ENCODE data around the gene KIF12. TPM values are rescaled to one million over a fixed set of nuclear protein-coding genes. Genes with fewer than 3 reads are reported as not detected.

KIF12 gene
- total and polyA plus RNA-seq, 2 donors (not counting 1 experiment from before 2014, with no cell fraction given): not detected

- Histone ChIP-seq H3K4me3 (ENCODE audit: control extremely low read depth in 1 of 5, extremely low read depth in 1 of 5, insufficient read depth in 1 of 5, low read depth in 2 of 5, low read length in 4 of 5) (no peak overlapping the region), H4K20me1 (ENCODE audit: control insufficient read depth, insufficient read depth, low read length, poor library complexity, severe bottlenecking) (no peaks in the 10 kb centered on the region), H3K9ac (ENCODE audit: low read length) (no peak overlapping the region), H3K36me3 (replicated peaks in 1 of 2; ENCODE audit: control extremely low read depth in 1 of 2, control insufficient read depth in 1 of 2, extremely low read depth in 1 of 2, insufficient read depth in 2 of 2, low read length in 1 of 2) (no peaks in the 10 kb centered on the region), H3K27ac (ENCODE audit: low read length in 2 of 2) (no peak overlapping the region), H3K27me3 (replicated peaks in 1 of 4; ENCODE audit: control extremely low read depth in 1 of 4, control insufficient read depth in 3 of 4, insufficient read depth in 4 of 4, low read length in 3 of 4) (peaks cover 0 to 9% (median 0%) of the 10 kb centered on the region in 4 experiments), H3K4me1 (ENCODE audit: control insufficient read depth in 2 of 2, insufficient read depth in 2 of 2, low read length in 2 of 2) (no peaks in the 10 kb centered on the region), H3K4me2 (replicated peaks; ENCODE audit: low read depth, low read length, poor library complexity, severe bottlenecking) (no peak overlapping the region), H3K9me3 (ENCODE audit: control extremely low read depth in 1 of 3, control insufficient read depth in 2 of 3, insufficient read depth in 1 of 3, low read length in 2 of 3) (peaks cover 0 to 3% (median 0%) of the 10 kb centered on the region in 3 donors), H2AFZ (ENCODE audit: insufficient read depth, low read depth, low read length, poor library complexity, severe bottlenecking) (no peak overlapping the region), H3K79me2 (ENCODE audit: control insufficient read depth, insufficient read depth, low read length) (no peaks in the 10 kb centered on the region)
- Mint-ChIP-seq H3K9me3 (ENCODE audit: insufficient read depth) (no peaks in the 10 kb centered on the region), H3K4me3 (no peak overlapping the region), H3K27me3 (peaks cover 37% of the 10 kb centered on the region), H3K27ac (no peak overlapping the region), H3K4me1 (no peaks in the 10 kb centered on the region)
- ATAC-seq (ENCODE audit: low read depth) (no peak), DNase-seq (no peak)
- TF ChIP-seq EZH2 (IDR thresholded peaks at IDR 0.05; ENCODE audit: borderline replicate concordance, insufficient read depth, low read depth, low read length, poor library complexity, severe bottlenecking): no peak
- TF ChIP-seq, protein P1, sequence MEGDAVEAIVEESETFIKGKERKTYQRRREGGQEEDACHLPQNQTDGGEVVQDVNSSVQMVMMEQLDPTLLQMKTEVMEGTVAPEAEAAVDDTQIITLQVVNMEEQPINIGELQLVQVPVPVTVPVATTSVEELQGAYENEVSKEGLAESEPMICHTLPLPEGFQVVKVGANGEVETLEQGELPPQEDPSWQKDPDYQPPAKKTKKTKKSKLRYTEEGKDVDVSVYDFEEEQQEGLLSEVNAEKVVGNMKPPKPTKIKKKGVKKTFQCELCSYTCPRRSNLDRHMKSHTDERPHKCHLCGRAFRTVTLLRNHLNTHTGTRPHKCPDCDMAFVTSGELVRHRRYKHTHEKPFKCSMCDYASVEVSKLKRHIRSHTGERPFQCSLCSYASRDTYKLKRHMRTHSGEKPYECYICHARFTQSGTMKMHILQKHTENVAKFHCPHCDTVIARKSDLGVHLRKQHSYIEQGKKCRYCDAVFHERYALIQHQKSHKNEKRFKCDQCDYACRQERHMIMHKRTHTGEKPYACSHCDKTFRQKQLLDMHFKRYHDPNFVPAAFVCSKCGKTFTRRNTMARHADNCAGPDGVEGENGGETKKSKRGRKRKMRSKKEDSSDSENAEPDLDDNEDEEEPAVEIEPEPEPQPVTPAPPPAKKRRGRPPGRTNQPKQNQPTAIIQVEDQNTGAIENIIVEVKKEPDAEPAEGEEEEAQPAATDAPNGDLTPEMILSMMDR (IDR thresholded peaks at IDR 0.05): no peak
- intact Hi-C loops (cut with micrococcal nuclease): no loop called here
- ChIA-PET CTCF (interaction anchor here (1.3 kb wide), 1 partner anchor 30 kb away, joined by 3 read pairs; no protein-coding TSS in a partner anchor), POLR2A (no interaction called here)
- WGBS (ENCODE audit: insufficient coverage): 67% methylated on average over 1 of the region's 1 CpG
Observed at GRCh38 chr9:114112325-114112724, 13.2 kb upstream of the KIF12 start.

DNA sequence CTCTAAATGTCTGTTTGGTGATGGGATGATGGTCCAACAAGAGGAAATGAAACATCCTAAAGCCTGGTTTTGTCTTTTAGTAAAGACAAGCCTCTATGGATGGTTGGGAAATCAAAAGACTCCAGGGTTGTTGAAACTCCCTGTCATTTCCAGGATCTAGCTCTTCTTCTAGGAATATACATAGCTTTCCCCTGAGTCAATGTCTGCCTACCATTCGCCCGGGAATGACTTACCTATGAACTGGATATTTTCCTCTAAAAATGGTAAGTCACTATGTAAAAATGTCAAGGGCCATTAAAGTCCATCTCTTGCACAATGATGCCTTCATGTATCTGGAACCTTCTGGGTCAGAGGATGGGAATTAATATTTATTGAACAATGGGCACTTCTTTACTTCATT, 11.1 kb upstream of the KIF12 start:
- no peaks in the 10 kb centered on the region for H3K4me1 Mint-ChIP-seq
- Histone ChIP-seq H3K4me3 (ENCODE audit: control extremely low read depth in 1 of 5, extremely low read depth in 1 of 5, insufficient read depth in 1 of 5, low read depth in 2 of 5, low read length in 4 of 5) (no peak overlapping the region), H3K4me1 (ENCODE audit: control insufficient read depth in 2 of 2, insufficient read depth in 2 of 2, low read length in 2 of 2) (no peaks in the 10 kb centered on the region), H4K20me1 (ENCODE audit: control insufficient read depth, insufficient read depth, low read length, poor library complexity, severe bottlenecking) (no peaks in the 10 kb centered on the region), H3K36me3 (replicated peaks in 1 of 2; ENCODE audit: control extremely low read depth in 1 of 2, control insufficient read depth in 1 of 2, extremely low read depth in 1 of 2, insufficient read depth in 2 of 2, low read length in 1 of 2) (no peaks in the 10 kb centered on the region), H3K4me2 (replicated peaks; ENCODE audit: low read depth, low read length, poor library complexity, severe bottlenecking) (no peak overlapping the region), H3K9ac (ENCODE audit: low read length) (no peak overlapping the region), H3K27ac (ENCODE audit: low read length in 2 of 2) (no peak overlapping the region), H2AFZ (ENCODE audit: insufficient read depth, low read depth, low read length, poor library complexity, severe bottlenecking) (no peak overlapping the region), H3K9me3 (ENCODE audit: control extremely low read depth in 1 of 3, control insufficient read depth in 2 of 3, insufficient read depth in 1 of 3, low read length in 2 of 3) (no peaks in the 10 kb centered on the region), H3K79me2 (ENCODE audit: control insufficient read depth, insufficient read depth, low read length) (no peaks in the 10 kb centered on the region), H3K27me3 (replicated peaks in 1 of 4; ENCODE audit: control extremely low read depth in 1 of 4, control insufficient read depth in 3 of 4, insufficient read depth in 4 of 4, low read length in 3 of 4) (peaks cover 0 to 3% (median 0%) of the 10 kb centered on the region in 4 experiments)
- no CpG with 5 or more reads among the region's 2 CpGs for WGBS (ENCODE audit: insufficient coverage)
- no peak overlapping the region for H3K4me3 Mint-ChIP-seq
- ChIA-PET POLR2A (no interaction called here), CTCF (interaction anchor here (0.8 to 2.0 kb wide), 2 partner anchors 12 to 28 kb away, joined by 3 to 6 read pairs; no protein-coding TSS in a partner anchor)
- ATAC-seq (ENCODE audit: low read depth): no peak
- H3K27ac Mint-ChIP-seq: no peak overlapping the region
- DNase-seq: no peak
- H3K9me3 Mint-ChIP-seq (ENCODE audit: insufficient read depth): no peaks in the 10 kb centered on the region
- intact Hi-C loops (cut with micrococcal nuclease): no loop called here
- TF ChIP-seq EZH2 (IDR thresholded peaks at IDR 0.05; ENCODE audit: borderline replicate concordance, insufficient read depth, low read depth, low read length, poor library complexity, severe bottlenecking): no peak
- TF ChIP-seq, protein P1 (IDR thresholded peaks at IDR 0.05): no peak
- H3K27me3 Mint-ChIP-seq: peaks cover 34% of the 10 kb centered on the region
